Ishikawa (cell line): ENCODE results near the gene KRT17.

Experiments
- CEBPB ChIP-seq: IDR thresholded peaks from 2 replicates; pipeline ENCODE4 v1.6.1; 2012
- CREB1 ChIP-seq: IDR thresholded peaks from 2 replicates; pipeline ENCODE4 v1.6.1; 2012; ENCODE audit warnings: low read depth
- EGR1 ChIP-seq: IDR thresholded peaks from 2 replicates; pipeline ENCODE4 v1.6.1; 2012
- EP300 ChIP-seq: IDR thresholded peaks from 2 replicates; pipeline ENCODE4 v1.6.1; 2012; ENCODE audit warnings: borderline replicate concordance
- FOXM1 ChIP-seq: IDR thresholded peaks from 2 replicates; pipeline ENCODE4 v1.6.1; 2012; ENCODE audit warnings: low read depth, borderline replicate concordance
- MAX ChIP-seq: IDR thresholded peaks from 2 replicates; pipeline ENCODE4 v1.6.1; 2012
- NFIC ChIP-seq: IDR thresholded peaks from 2 replicates; pipeline ENCODE4 v1.6.1; 2012
- RAD21 ChIP-seq: IDR thresholded peaks from 2 replicates; pipeline ENCODE4 v1.6.1; 2012; ENCODE audit warnings: low read depth
- REST ChIP-seq: IDR thresholded peaks from 2 replicates; pipeline ENCODE4 v1.6.1; 2012; ENCODE audit warnings: low read depth, mild to moderate bottlenecking
- TAF1 ChIP-seq: IDR thresholded peaks from 2 replicates; pipeline ENCODE4 v1.6.1; 2012; ENCODE audit warnings: low read depth, mild to moderate bottlenecking
- TCF12 ChIP-seq: IDR thresholded peaks from 2 replicates; pipeline ENCODE4 v1.6.1; 2012; ENCODE audit warnings: low read depth
- TEAD4 ChIP-seq: IDR thresholded peaks from 2 replicates; pipeline ENCODE4 v1.6.1; 2012
- YY1 ChIP-seq: IDR thresholded peaks from 2 replicates; pipeline ENCODE4 v1.6.1; 2012; ENCODE audit warnings: low read depth
- ZBTB7A ChIP-seq: IDR thresholded peaks from 2 replicates; pipeline ENCODE4 v1.6.1; 2012; ENCODE audit warnings: low read depth
- TF ChIP-seq, protein P1 (sequence below): IDR thresholded peaks from 2 replicates; pipeline ENCODE4 v1.6.1; 2012

KRT17 gene

GRCh38 chr17:41650794-41651624 is 26.6 kb upstream of the KRT17 start:
- TF ChIP-seq EP300 (no peak), YY1 (no peak), NFIC (peak; percentile 89; the same call in 1 of the 2 replicates), RAD21 (no peak), CEBPB (no peak), EGR1 (no peak), REST (no peak), TCF12 (no peak; the same call in 1 of the 2 replicates), ZBTB7A (peak; percentile 78), MAX (no peak), TAF1 (no peak), FOXM1 (peak; percentile 67), TEAD4 (no peak), CREB1 (no peak)
- TF ChIP-seq, protein P1, sequence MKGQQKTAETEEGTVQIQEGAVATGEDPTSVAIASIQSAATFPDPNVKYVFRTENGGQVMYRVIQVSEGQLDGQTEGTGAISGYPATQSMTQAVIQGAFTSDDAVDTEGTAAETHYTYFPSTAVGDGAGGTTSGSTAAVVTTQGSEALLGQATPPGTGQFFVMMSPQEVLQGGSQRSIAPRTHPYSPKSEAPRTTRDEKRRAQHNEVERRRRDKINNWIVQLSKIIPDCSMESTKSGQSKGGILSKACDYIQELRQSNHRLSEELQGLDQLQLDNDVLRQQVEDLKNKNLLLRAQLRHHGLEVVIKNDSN: no peak

DNA sequence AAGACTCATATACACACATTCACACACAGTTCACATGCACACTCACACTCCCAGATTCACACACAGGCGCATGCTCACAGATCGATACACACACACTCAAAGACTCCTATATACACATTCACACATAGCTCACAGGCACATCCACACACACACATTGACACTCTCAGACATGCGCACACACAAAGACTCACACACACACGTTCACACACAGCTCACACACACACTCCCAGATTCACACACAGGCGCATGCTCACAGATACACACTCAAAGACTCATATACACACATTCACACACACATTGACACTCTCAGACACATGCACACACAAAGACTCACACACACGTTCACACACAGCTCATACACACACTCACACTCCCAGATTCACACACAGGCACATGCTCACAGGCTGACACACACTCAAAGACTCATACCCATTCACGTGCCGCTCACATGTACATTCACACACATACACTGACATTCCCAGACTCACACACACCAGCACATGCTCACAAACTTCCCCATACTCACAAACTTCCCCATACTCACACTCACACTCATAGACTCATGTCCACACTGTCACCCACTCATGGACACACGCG is 25.6 kb upstream of the KRT17 start:
- no peak for TF ChIP-seq YY1

DNA sequence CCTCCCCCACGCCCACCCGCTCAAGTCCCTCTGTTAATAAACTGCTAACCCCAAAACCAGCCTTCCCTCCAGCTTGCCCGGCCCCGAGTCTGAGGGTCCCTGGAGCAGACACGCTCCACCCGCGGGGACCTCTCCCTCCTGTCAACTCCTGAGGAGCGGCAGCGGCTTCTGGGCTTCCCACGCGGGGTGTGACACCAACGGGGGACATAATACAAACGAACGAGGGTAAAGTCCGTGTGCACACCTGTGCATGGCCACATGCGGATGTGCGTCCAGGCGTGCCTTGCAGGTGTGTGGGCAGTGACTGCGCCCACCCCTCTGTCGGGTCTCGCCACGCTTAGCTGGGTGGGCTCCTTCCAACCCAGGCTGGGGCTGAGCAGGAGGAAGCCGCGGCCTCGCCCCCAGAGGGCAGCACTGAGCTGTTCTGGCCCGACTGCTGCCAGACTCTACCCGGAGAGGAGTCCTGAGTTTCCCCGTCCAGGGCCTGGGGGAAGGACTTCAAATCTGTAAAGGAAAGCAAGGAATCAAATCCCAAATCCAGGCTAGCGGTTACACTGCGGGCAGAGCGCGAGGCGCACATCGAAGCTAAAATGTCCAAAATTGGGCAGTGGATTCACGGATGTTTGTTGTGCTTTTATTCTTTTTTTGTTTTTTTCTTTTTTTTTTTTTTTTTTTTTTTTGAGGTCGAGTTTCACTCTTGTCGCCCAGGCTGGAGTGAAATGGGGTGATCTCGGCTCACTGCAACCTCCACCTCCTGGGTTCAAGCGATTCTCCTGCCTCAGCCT is 24.2 kb upstream of the KRT17 start:
- no peak for TF ChIP-seq EGR1
- peak; percentile 25; the same call in 1 of the 2 replicates for TF ChIP-seq TCF12
- TF ChIP-seq YY1: no peak
- TF ChIP-seq TAF1: no peak
- no peak for TF ChIP-seq REST
- peak; percentile 91 for TF ChIP-seq RAD21
- TF ChIP-seq TEAD4: no peak
- TF ChIP-seq ZBTB7A: no peak; the same call in 1 of the 2 replicates
- TF ChIP-seq, protein P1: no peak
- TF ChIP-seq CREB1: no peak
- 0 out of 2 replicates have a peak, but pooled peaks have one; percentile 10 for TF ChIP-seq EP300
- TF ChIP-seq MAX: peak; percentile 52
- no peak for TF ChIP-seq CEBPB
- no peak; the same call in 1 of the 2 replicates for TF ChIP-seq NFIC
- no peak for TF ChIP-seq FOXM1

DNA sequence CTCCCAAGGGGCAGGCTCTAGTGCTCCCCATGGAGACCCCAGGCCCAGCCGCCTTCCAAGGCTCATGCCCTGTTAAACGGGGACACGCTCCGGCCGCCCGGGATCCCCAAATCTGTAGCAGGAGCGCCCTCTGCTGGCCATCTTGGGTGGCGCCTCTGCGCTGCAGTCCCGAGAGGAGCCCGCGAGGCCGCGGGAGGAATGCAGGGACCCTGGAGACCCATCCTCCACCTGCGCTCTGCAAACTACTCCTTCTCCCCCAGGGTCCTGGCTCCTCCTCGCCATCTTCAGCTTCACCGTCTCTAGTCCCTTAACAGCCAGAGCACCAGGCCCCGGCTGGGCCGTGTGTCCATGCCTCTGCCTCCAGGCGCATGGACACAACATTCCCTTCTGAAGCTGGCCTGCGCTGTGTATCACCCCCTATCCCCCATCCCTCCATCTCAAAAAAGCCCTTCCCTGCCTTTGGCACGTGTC is 23.6 kb upstream of the KRT17 start:
- no peak for TF ChIP-seq REST
- TF ChIP-seq ZBTB7A: 0 out of 2 replicates have a peak, but pooled peaks have one; percentile 92
- TF ChIP-seq RAD21: peak; percentile 94
- TF ChIP-seq TCF12: no peak; the same call in 1 of the 2 replicates
- peak; percentile 35; the same call in 1 of the 2 replicates for TF ChIP-seq TEAD4
- TF ChIP-seq CEBPB: no peak
- TF ChIP-seq TAF1: 0 out of 2 replicates have a peak, but pooled peaks have one; percentile 38
- no peak for TF ChIP-seq FOXM1
